ENCODE results near the gene TEDDM1. TPM values are rescaled to one million over a fixed set of nuclear protein-coding genes. Genes with fewer than 3 reads are reported as not detected.

The TEDDM1 gene, protein sequence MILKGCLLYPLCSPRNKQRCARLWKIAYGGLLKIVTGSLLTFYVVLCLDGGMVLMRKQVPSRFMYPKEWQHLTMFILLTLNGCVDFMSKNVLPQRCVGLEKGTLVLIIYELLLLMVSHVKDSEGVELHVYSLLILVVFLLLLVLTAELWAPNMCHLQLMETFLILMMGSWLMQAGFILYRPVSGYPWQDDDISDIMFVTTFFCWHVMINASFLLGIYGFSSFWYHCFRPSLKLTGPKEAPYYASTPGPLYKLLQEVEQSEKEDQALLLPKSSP
- total RNA-seq (2022; extraction: Qiagen RNA extraction; ENCODE audit: low read depth): not detected in 5 replicates

DNA sequence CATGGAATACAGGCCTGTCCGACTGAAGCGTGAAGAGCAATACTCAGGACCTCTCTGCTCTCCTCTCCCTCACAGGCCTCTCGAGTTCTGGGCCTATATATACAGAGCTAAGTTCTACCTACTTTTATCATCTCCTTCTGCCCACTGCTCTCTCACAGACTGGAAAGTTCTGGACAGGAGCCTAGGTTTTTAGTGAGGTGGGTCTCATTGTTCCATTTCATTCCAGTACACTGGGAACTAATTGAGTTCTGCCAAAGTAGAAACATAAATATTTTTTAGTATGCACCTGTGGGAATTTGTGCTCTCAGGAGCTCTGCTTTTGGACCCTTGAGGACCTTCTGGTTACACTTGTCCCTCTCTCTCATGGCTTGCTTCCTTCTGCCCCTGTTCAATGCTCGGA, at the start of gene TEDDM1:
TEDDM1 (minus strand) TSS at position 101 of the 400 bp plus-strand sequence. CDS start 182 bp downstream, outside the sequence.

DNA sequence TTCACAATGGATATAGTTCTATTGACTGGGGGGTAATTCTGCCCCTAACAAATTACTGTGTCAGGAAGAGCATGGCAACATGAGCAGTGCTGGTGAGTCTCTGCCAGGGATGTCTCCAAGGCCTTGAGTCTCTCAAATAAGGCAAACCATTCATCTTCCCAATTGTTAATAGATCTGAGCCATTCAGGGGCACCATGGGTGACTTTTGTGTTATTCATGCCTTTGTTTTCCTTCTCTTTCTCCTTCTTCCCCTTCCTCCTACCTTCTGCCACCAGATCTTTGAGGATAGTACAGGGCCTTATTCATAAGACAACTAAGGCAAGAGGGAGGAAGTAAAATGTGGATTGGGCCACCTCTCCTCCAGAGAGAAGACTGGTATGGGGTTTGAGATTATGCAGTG, 49.6 kb upstream of the TEDDM1 start, which contains the start of gene RGSL1:
RGSL1 (plus strand) TSS at position 60 of the 400 bp plus-strand sequence; CDS start at position 80, 20 bp downstream.

DNA sequence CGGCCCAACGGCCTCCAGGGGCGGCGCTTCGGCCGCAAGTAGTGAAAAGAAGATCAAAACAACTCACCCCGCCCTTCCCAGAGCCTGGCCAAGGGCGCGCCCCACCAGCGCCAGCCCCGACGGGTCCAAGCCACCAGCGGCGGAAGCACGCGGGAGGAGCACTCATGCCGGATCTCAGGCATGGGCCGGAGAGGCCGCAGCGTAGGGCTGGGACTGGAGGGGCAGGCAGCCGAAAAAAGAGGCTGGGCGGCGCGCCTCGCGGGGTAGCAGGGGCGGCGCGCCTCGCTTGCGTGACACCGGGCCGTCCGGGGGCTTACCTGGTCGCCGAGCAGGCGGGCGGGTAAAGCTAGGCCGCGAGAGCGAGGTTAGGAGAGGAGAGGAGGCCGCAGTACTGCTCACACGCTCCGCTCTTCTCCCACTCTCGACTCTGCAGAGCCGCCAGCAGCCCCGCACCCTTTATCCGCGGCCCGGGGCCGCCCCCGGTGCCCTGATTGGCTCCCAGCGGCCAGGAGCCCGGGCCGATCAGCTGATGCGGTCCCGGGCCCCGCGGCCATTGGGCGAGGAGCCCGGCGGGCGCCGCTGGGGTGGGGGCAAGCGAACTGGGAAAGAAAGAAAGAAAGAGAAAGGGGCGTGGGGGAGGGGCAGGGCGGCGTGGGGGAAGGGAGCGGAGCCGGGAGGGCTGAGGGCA, 9.0 kb downstream of the TEDDM1 start, which contains the start of gene GLUL:
GLUL (minus strand) TSS at position 429 of the 688 bp plus-strand sequence. CDS start 3,053 bp downstream, outside the sequence.

Other genes starting within 250 kb of the TEDDM1 start
- gene GLUL, start 8.9 kb downstream of the TEDDM1 start, total RNA-seq (2022; extraction: Qiagen RNA extraction; ENCODE audit: low read depth): 10.2 to 20.3 TPM (median 17.7 TPM) in 5 replicates
- gene RGSL1, start 49.5 kb upstream of the TEDDM1 start, total RNA-seq (2022; extraction: Qiagen RNA extraction; ENCODE audit: low read depth): not detected in 5 replicates
- gene RNASEL, start 188.6 kb upstream of the TEDDM1 start, total RNA-seq (2022; extraction: Qiagen RNA extraction; ENCODE audit: low read depth): 1.6 to 2.7 TPM (median 2.6 TPM) in 5 replicates
- 0.15 to 0.31 TPM (median 0.19 TPM) in 5 replicates for gene RGS16, start 203.7 kb upstream of the TEDDM1 start, total RNA-seq (2022; extraction: Qiagen RNA extraction; ENCODE audit: low read depth)

All from A549 treated with CpdA at 1 μM for 4 hours (cell line).